HT-29 (cell line): ENCODE measurements around the gene PPP2R2D. TPM values are rescaled to one million over a fixed set of nuclear protein-coding genes. Genes with fewer than 3 reads are reported as not detected.

ENCODE experiments used
- DNase-seq: peaks from one replicate; pipeline ENCODE4 v3.0.0-alpha.2; 2015; ENCODE audit warnings: low spot score
- total RNA-seq: library from RNA; depleted of rRNA; stranded (reverse); fragments of >200 nt; shearing (Covaris generic); gene quantifications from 2 replicates; pipeline ENCODE4 v1.2.3, GENCODE V29; 2014; rRNA removed

PPP2R2D gene
- total RNA-seq, 1 experiment from 2014 or later, result 30.3 TPM

GRCh38 chr10:131996466-131997365 lies 95.9 kb downstream of the PPP2R2D start:
- no peak for DNase-seq

GRCh38 chr10:131997366-131998049 lies 96.7 kb downstream of the PPP2R2D start:
- DNase-seq, result peak; percentile 35

DNA sequence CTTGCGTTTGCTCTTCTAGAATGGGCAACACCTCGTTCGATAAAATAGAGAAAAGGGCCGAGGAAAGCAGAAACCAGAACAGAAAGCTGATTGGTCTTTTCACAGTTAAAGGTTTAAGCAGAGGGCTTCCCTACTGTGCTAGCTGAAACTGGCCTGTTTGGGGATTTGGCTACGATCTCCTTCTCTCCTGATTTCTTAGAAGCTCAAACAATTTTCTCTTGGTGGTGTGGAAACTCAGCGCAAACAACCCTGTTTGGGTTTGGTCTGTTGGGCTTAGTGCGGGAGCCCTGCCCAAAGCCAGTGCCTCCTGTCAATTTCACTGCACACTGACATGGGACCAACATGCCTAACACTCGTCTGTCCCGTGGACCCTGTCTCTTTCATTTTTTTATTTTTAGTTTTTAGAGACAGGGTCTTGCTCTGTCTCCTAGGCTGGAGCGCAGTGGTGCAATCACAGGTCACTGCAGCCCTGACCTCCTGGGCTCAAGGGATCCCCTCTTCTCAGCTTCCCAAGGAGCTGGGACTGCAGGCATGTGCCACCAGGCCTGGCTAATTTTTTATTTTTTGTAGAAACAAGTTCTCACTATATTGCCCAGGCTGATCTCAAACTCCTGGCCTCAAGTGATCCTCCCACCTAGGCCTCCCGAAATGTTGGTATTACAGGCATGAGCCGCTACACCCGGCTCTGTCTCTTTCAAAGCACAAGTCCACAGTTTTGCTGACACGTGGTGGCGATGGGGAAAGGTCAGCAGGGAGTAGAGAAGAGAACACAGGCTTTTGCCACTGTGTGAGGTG lies 97.4 kb downstream of the PPP2R2D start:
- no peak for DNase-seq

DNA sequence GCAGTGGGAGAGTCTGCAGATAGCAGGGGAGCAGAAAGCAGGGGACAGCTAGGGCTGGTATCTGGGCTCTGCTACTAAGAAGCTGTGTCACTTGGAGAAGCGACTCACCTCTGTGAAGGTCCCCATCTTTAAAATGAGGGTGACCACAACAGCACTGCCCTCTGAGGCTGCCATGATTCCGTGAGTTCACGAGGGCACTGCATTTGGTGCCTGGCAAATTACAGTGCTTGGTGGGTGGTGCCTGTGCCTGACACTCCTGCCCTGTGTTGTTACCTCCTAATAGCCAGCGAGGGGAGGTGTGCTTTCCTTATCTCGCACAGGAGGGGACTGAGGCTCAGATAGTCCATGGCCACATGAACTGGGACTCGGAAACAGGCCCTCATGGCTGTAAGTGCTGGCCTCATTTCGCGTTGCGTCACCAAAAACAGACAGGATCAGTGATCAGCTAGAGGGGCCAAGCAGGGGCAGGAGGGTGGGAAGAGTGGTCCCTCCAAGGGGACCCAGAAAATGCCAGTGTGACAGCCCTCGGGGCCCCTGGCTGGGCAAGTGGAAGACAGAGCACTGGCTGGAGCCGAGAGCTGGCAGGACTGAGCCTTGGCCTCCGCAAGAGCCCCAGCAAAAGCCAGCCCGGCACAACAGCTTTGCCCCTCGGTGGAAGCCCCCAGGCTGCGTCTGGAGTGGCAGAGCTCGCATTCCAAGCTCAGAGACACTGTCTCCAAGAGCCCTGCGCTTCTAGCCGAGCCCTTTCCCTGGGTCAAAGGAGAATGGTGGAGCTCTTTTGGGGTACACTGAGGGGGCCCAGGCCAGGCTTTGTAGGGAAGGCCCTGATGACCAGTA lies 98.3 kb downstream of the PPP2R2D start:
- no peak for DNase-seq

DNA sequence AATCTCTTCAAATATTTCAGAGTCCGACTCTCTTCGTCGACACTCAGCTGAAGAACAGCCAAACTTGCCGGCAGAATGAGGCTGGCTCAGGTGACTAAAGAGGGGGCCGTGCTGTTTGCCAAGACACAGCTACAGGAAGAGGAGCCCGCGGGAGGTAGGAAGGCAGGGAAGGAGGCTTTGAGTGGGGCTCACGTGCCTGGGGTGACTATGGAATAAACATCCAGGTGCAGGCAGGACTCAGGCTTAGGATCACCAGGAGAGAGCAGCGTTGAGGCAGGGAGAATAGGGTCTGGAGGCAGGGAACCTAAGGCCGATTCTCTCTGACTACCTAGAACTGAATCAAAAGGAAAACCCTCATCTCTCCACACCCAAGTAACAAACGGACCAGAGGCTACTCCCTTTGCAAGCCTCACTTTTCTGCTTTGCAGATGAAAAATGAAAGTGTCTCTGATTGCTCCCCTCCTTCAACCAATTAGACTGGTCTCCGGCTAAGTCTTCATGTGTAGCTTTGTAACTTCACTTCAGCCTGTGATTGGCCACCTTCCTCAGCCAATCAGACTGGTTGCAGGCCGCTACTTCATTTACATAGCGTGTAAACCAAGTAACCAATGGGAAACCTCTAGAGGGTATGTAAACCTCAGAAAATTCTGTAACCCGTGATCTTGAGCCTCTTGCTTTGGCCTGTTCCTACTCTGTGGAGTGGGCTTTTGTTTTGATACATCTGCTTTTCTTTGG lies 100.6 kb downstream of the PPP2R2D start:
- peak; percentile 23 for DNase-seq

DNA sequence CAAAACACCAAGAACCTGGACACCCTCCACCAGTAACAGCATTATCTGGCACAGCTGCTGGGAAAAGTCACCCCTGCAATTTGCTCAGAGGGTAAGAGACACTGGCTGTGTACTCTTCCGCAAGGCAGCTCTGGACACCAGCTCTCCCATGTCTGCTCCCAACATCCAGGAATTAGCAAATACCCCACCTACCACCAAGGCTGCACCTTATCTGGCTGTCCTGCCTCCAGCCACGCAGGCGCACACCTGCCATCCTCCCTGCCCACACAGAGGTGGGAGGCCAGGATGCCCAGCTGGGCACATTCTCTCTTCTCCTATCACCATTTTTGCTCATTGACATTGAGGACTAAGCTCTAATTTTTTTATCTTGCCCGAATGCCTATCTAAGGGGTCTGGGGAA lies 101.2 kb downstream of the PPP2R2D start:
- DNase-seq, result no peak

DNA sequence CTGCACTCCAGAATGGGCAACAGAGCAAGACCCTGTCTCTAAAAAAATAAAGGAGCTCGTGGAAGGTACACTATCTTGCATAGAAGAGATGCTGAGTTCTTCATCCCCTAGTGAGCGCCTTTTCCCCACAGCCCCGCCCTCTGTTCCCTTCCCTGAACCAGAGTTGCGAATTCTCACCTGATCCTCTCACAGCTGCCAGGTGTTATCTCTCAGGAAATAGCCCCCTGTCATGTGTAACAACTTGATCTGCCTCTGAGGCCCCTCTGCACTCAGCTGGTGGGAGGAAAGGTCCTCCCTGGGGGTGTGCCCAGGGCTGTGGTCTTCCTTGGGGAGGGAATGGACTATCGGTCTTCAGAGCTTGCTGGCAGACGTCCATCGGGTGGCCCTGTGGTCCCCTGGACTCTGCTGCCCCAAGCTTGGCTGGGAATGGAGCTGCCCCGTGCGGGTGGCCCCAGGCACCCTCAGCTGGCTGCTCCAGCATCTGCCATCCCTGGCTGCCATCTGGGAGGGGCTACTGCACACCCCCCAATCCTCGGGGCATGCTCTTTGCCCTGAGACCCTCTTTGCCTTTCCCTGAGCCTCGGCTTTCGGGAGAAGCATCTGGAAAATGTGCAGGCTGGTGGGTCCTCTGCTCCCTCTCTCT lies 102.6 kb downstream of the PPP2R2D start:
- DNase-seq, result no peak

GRCh38 chr10:132004052-132004451 lies 103.2 kb downstream of the PPP2R2D start:
- DNase-seq, result no peak

- DNase-seq, result no peak
These were observed 104.3 kb downstream of the PPP2R2D start for GRCh38 chr10:132005147-132005546.

DNA sequence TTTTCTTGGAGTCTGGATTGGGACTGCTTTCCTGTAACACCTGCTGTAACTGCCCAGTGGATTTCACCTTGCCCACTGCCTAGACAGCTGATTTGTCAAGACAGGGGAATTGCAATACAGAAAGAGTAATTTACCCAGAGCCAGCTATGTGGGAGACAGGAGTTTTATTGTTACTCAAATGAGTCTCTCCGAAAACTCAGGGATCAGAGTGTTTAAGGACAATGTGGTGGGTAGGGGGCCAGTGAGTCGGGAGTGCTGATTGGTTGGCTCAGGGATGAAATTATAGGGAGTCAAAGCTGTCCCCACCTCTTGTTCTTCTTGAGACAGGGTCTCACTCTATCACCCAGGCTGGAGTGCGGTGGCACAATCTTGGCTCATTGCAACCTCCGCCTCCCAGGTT lies 106.2 kb downstream of the PPP2R2D start:
- DNase-seq, result no peak

GRCh38 chr10:132007681-132008080 lies 106.9 kb downstream of the PPP2R2D start:
- DNase-seq, result no peak

Other genes starting within 250 kb of the PPP2R2D start
- gene BNIP3, start 80.9 kb downstream of the PPP2R2D start, total RNA-seq, result not detected in 2 replicates
- gene JAKMIP3, start 164.9 kb downstream of the PPP2R2D start, total RNA-seq, result 0.08 TPM in 1 of 2 replicates, not detected in the other